NCI-H69 (cell line): ENCODE results near the gene ZNF664.

Experiments used
- DNase-seq: peaks from one replicate; lab custom pipeline; 2025; lab: John Stamatoyannopoulos, UW

The ZNF664 gene

DNA sequence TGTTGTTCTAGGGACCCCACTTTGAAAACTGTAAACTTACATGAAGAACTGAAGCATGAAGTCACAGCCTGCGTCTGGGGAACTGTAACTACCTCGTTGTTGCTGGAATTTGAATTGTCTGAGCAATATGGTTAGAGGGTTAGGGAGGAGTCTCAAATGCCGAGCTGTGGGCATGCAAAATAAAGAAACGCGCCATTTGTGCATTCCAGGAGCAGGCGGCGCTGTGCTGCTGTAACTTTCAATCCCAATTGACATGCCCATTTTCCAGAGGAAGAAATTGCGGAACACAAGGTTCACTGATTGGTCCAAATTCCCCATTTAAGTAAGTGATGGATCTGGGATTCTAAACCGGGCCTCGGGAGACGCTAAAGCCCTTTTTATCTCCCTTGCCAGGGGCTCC lies 61.3 kb downstream of the ZNF664 start:
- no peak for DNase-seq

DNA sequence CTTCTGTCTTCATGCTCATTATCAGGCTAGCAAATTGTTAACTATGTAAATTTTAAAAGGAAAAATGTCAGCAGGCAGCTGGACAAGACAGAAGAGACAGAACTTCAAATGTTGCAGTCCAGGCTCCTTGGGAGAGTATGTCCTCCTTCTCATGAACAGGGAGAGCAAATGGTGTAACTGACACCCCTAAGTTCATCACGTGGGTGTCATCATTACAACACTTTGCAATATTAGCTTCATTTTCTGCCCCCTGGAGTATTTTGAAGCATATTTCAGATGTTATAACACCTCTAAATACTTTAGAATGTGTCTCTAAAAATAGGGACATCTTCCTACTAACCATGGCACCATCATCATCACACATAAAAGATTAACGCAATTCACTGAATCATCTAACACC lies 62.1 kb downstream of the ZNF664 start:
- no peak for DNase-seq

DNA sequence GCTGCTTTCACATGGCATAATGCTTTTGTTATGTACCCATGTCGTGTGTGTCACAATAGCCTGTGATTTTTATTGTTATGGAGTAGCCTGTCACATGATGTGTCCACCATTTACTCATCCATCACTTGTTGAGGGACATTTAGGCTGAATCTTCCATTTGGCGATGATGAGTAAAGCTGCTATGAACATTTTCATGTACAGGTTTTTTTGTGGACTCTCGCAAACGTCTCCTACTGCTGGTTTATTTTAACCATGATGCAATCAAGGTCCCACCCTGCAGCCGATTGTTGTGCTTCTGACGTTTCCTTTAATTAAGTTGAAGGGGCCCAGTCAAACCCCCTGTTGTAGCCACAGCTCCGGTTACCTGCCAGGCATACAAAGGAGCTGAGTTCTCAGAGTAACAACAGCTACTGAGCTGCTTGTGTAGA lies 63.2 kb downstream of the ZNF664 start:
- DNase-seq, result peak; percentile 62

DNA sequence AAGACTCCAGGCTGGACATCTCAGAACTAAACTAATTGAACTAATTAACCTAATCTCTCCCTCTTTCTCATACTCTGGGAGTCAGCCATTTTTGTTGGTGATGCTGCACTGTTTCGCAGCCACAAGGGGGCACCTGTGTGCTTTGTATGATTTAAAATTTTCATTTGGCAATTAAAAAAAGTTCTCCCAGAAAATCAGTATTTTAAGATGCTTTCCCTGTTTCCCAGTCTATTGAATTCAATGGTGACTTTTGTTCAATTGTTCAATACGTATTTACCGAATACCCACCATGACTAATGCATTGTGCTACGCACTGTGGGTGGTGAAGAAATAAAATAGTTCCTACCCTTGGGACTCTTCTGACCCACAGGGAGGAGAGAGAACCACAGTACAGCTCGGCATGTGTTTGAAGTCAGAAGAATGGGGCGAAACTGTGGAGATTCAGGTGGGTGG lies 63.7 kb downstream of the ZNF664 start:
- peak; percentile 62 for DNase-seq

DNA sequence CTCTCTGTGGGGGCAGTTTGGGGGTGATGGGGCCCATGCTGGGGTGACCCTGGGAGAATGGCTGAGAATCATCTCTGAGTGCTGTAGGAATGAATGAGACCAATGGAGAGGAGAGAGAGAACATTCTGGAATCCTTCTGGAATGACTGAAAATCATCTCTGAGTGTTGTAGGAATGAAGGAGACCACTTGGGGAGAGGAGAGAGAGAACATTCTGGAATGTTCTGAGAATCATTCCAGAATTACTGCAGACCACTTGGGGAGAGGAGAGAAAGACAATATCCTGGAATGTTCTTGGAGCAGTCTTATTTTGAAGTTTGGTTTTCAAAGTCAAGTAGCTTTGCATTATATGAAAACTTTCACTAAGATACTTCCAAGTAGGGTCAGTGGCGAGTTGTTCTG lies 64.3 kb downstream of the ZNF664 start:
- no peak for DNase-seq

DNA sequence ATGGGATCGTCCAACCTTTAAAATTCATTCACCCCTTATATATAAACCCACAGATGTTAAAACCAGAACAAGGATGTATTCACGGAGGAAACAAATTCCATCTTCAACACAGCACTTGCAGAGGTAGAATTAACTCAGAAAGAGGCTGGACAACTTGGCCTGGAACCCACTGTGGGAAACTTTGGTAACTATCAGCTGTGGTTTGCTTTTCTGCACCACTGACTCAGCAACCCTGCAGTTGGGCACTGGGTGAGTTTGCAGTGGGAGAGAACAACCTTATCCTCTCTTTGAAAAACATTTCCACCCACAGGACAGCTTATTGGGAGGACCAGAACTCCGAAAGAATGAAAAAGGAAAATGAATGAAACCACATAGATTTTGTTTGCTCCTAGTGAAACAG lies 66.3 kb downstream of the ZNF664 start:
- no peak for DNase-seq

DNA sequence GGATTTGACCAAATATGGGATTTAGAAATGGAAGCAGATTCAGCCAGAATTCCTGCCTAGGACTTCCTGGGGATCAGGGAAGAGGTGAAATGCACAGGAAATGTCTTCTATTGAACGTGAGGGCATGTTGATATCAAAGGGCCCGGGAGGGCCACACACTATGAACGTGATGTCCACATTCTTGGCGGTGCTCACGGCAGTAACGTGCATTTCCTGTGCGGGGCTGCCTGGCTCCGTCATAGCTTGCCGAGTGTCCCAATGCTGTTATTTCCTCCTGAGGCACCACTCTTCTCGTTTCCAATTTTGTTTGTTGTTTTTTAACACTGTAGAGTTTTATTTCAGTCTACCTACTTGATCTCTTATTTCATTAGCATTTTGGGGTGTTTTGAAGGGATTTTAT lies 67.3 kb downstream of the ZNF664 start:
- no peak for DNase-seq

DNA sequence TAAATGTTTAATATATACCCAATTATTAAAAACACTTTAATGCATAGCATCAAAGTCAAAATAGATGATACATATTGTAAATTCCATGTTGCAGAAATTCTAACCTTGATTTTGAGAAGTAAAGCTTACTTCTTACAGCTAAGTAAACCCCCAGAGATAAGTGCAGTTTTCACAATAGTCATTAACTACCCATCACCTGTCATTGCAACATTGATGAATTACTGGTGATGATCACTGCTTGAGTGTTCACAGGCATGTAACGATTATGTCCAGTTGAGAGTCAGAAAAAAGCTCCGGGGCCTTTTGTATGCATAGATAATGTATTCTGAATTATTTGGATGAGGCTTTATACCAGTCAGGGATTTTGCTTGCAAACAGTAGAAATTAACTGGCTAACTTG lies 67.7 kb downstream of the ZNF664 start:
- no peak for DNase-seq

DNA sequence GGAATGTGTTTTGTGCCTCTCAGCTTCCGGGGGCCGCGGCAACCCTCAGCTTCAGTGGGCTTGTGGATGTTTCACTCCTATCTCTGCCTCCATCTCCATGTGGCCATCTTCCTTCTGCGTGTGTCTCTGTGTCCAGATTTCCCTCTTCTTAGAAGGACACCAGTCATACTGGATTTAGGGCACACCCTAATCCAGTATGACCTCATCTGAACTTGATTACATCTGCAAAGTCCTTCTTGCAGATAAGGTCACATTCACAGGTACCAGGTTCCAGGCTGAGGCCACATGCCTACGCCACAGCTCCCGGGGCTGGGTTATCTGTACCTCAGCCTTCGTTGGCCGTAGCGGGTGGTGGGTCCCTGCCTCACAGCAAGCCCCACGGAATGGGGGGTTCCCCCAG lies 68.9 kb downstream of the ZNF664 start:
- DNase-seq, result no peak

DNA sequence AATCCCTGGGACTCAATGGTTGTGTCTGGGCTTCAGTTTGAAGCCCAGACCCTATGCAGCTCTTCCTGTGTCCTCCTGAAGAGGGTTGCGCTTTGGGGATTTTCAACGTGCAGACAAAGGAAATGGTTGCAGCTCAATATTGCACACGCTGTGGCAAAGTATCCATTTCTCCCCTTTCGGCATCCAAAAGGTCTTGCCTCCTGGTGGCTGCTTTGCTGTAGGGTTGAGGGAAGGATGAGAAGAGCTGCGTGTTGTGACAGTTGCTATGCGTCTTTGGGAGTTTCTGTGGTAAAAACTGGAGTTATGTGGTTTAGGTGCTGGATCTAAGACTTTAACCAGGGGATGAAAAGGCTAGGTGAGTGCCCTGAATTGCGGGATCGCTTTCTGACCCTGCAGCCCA lies 71.0 kb downstream of the ZNF664 start:
- no peak for DNase-seq

DNA sequence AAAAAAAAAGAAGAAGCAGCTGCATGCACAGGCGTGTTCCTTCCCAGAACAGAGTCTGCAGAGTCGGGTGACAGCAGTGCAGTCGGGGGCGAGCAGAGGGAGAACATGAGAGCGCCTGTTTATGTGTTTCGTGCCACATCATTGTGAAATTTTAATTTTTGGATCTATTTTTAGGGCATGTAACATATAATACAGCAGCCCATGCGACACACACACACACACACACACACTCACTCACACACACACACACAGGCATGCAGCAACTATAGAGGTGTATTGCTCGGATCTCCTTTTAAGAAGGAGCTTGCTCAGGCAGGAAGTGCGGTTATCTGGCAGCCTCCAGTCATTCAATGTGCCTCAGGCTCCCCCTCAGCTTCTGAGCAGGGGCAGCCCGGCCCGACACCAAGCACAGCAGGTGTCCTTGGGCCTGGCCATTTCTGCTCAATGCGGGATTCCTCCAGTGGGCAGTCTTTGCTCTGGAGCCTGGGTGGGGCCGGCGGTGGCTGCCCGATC lies 71.8 kb downstream of the ZNF664 start:
- no peak for DNase-seq

DNA sequence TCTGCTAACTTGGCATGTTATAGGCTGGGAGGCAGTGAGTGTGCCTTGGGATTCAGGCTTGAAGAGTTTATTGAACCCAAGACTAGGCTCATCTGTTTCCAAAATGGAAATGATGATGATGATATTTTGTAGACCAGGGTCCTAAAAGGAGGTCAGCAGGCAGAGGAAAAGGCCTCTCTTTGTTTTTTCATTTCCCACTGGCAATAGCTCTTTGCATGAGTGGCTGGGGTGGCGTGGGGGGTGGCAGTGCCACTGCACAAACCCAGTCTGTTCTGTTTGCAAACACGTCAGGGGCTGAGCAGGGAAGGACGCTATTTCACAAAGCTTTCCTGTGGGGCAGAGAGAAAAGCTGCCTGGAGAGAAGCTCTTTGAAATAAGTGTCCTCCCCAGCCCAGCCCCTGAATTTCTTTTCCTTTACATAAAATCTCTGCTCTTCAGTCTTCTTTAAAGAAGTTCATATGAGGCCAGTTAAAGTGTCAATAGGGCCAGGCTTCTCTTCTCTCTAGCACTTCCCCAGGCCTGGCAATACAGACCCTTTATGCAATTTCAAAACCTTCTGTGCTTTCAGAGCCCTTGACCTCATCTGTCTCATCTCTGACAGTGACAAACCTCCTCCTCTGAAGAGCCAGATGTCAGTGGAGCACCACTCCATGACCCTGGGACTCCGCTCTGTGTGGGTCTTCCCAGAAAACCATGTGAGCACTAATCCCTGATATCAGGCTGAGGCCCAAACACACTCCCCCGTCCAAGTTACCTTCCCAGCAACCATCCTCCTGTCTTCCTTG lies 72.8 kb downstream of the ZNF664 start:
- no peak for DNase-seq

DNA sequence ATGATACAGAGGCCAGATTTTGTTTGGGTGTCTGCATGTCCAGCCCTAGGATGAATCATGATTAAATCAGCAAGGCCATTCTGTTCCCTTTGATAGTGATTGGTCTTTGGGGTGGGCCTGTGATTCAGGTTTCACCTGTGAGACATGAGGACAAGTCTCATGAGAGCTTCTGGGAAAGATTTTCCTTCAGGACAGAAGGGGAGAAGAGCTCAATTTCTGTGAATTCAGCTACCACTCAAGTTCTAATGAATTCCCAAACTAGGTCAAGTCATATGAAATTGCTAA lies 73.4 kb downstream of the ZNF664 start:
- DNase-seq, result no peak

DNA sequence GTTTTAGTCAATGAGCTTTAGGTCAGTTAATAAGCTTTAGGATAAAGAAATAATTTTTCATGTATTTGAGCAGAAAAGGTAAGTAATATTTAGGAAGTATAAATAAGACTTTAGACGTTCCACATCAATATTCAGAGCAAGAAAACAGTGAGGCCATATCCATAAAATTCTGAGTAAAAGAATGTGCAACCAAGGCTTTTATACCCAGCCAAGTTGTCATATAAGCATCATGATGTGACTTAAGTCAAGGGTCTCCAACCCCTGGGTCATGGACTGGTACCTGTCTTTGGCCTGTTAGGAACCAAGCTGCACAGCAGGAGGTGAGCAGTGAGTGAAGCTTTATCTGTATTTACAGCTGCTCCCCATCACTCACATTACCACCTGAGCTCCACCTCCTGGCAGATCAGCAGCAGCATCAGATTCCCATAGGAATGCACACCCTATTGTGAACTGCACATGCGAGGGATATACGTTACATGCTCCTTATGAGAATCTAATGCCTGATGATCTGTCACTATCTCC lies 74.1 kb downstream of the ZNF664 start:
- no peak for DNase-seq

DNA sequence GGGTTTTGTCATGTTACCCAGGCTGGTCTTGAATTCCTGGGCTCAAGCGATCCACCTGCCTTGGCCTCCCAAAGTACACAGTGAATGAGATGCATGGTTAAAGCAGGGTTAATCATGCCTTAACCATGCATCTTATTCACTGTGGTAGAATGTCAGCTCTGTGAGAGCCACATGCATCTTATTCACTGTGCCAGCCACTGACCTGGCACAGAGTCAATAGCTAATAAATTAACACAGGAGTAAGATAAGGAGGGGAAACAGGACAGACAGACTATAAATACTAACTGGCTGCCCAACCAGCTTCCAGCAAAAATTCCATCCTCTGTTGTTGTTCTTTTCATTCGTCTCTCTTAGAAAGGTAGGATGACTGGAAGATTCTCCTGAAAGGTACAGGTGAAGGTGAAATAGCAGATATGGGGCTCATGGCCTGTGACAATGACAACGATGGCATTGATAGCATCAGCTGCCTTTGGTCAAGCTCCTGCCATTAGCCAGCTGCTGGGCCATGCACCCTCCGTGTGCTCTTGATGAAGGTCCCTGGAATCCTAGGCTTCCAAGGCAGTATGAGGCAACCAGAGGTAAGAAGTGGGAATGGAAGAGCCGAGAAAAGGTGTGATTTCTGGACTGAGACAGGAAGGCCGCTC lies 76.6 kb downstream of the ZNF664 start:
- no peak for DNase-seq

DNA sequence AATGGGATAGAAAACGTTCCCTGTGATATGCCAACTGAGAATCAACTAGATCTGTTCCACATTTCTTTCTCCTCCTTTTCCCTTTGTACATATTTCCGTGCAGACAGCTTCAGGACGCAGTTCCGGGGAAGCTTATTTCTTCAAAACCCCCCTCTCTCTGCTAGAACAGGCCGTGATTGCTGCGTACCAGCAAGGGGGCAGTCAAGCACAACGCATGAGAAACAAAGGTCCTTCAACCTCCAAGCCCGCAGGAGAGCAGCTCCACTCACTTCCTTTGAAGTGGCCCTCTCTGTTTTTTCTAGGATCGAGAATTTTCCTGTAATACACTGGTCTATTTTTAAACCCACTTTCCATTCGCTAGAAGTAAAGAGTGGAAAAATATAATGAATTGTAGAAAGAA lies 80.8 kb downstream of the ZNF664 start:
- peak; percentile 58 for DNase-seq

DNA sequence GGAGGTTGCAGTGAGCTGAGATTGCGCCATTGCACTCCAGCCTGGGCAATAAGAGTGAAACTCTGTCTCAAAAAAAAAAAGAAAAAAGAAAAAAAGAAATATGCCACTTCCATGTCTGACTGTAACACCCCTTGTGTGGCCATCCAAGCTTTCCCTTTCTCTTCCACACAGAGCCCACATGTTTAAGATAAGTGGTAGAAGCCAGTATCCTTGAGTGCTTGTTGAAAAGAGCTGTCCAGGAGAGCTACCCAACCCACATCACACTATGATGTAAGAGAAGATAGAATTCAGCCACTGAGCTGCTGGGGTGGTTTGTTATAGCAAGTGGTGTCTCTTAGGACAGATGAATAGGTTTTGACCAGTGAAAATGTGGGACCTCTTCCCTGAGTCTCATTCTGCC lies 82.1 kb downstream of the ZNF664 start:
- no peak for DNase-seq

DNA sequence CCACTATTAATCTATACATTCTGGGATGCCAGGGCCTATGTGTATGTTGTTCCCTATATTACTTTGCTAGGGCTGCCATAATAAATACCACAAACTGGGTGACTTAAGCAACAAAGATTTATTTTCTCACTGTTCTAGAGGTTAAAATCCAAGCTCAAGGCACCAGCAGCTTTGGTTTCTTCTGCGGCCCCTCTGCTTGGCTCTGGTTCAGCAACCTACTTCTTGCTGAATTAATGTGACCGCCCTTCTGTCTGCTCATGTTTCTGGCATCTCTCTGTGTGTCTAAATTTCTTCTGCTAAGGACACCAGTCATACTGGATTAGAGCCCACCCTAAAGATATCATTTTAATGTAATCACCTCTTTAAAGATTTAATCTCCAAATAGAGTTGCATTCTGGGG lies 84.7 kb downstream of the ZNF664 start:
- no peak for DNase-seq

DNA sequence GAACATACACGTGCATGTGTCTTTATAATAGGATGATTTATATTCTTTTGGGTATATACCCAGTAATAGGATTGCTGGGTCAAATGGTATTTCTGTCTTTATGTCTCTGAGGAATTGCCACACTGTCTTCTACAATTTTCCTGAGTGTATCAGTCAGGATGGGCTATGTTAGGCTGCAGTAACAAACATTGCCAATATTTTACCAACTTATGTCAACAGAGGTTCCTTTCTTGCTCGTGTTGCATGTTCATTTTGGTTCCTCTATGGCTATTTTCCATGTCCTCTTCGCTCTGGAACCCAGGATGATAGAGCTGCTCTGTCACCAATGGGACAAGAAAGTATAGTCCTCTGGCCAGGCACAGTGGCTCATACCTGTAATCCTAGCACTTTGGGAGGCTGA lies 86.7 kb downstream of the ZNF664 start:
- DNase-seq, result no peak
